GM19240 (cell line): ENCODE results near the gene ST3GAL2.
A peak's percentile ranks its signal among the peaks of the same experiment; 100 is the strongest.

Experiments used
- DNase-seq: peaks from one replicate; pipeline ENCODE4 v3.0.0; 2011; ENCODE audit warnings: low spot score; ENCODE audit not compliant: insufficient read length

The ST3GAL2 gene

GRCh38 chr16:70438969-70439862 is at the start of gene ST3GAL2:
TSS of gene ST3GAL2 (minus strand) at chr16:70439100. CDS start at chr16:70398530, 40,570 bp downstream.
- peak; percentile 86 for DNase-seq

DNA sequence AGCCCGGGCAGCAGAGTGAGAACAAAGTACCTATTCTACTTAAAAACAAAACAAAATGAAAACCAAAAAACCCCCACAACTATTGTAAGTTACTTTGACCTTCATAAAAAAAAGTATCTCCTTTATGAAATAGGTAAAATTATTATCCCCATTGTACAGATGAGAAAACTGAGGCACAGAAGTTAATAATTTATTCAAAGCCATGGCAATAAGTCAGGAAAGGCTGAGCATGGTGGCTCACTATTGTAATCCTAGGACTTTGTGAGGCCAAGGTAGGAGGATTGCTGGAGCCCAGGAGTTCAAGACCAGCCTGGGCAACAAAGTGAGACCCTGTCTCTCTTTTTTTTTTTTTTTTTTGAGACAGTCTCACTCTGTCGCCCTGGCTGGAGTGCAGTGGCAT is 46.0 kb upstream of the ST3GAL2 start:
- no peak for DNase-seq

DNA sequence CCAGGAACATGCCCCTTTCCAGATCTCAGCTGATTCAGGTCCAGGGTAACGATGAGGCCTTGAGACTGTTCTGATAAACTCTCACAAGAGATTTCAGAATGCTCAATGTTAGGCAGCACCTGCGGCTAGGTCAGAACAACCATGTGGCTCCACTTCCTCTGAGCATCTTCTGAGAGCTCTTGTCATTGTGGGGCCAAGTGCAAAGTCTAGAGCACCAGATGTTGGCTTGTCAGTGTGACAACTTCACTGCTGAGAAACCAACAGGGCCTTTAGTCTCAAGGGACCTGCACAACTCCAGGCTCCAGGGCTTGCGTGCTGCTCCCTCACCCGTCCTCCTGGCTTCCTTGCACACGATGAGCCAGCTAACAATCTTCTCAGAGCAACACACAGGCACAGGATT is 44.5 kb upstream of the ST3GAL2 start:
- DNase-seq: no peak

DNA sequence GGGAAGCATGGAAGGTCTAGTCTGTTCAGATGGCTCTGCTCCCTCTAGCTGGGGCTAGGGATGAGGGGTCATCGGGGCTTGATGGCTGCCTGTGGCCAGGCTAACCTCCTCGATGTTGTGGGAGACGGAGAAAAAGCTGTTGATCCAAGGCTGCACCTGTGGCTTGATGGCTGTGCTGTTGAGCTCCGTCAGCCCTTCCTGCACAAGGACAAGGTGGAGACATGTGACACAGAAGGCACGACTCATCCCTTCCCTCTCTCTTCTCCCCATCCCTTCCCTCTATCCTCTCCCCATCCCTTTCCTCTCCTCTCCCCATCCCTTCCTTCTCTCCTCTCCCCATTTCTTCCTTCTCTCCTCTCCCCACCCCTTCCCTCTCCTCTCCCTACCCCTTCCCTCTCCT is 43.7 kb upstream of the ST3GAL2 start:
- DNase-seq: no peak

GRCh38 chr16:70481929-70482536 is 43.1 kb upstream of the ST3GAL2 start:
- DNase-seq: no peak

DNA sequence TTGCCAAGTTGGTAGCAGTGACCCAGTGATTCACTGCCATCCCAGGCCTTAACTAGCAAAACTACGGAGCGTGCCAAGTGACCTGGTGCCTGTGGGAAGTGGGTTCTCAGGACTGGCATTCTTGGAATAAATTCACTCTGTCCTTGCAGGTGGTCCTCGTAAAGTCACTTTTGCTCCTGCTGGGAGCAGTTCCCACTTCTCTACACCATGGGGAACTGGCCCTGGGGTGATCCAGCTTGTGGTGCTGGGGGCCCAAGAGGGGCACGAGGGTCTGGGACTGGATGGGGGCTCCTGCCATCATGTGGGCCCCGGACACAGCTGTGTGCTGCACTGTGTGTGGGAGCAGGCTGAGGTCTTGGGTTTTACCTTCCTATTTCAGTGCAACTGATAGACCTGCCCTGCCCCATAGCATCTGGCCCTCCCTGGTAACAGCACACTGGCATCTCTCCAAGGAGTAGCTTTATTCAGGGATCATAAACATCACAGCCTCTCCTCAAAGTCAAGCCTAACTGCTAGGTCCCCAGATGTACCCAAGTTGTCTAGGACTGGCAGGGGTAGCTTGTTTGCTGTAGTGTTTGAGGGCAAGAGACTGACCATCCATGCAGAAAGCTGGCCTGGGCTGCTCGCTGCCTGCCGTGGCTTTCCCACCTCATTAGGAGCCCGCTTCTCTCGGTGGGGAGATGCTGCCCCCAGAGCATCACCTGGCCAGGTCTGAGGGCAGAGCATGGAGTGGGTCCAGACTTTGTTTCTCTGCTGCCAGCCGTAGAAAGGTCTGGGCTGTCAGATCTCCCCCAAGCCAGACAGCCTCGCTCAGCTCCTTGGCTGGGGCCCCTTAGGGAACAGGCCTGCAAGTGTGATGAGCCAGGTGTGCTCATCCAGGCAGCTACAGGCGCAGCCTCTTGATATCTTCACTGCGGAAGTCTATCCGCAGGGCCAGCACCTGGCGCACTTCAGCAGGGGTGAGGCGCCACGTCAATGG is 41.5 kb upstream of the ST3GAL2 start:
- no peak for DNase-seq

- DNase-seq: no peak
Observed at GRCh38 chr16:70478912-70479341, 40.0 kb upstream of the ST3GAL2 start.

DNA sequence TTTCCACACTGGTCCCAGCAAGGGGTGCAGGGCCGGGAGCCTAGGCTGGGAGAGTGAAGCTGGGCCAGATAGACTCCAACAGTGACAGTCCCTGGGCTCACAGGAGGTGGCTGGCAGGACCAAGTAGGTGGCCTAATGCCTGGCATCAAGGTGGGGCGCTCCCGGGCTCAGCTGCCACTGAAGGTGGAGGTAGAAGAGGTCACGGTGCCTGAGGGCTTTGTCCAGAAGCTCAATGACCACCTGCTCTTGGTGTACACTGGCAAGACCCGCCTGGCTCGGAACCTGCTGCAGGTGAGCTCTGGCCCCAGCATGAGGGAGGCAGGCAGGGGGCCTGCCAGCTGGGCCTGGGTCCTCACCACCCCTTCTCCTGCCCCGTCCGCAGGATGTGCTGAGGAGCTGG is 39.3 kb upstream of the ST3GAL2 start:
- no peak for DNase-seq

- DNase-seq: peak; percentile 98
Observed at GRCh38 chr16:70476272-70477020, 37.5 kb upstream of the ST3GAL2 start.

DNA sequence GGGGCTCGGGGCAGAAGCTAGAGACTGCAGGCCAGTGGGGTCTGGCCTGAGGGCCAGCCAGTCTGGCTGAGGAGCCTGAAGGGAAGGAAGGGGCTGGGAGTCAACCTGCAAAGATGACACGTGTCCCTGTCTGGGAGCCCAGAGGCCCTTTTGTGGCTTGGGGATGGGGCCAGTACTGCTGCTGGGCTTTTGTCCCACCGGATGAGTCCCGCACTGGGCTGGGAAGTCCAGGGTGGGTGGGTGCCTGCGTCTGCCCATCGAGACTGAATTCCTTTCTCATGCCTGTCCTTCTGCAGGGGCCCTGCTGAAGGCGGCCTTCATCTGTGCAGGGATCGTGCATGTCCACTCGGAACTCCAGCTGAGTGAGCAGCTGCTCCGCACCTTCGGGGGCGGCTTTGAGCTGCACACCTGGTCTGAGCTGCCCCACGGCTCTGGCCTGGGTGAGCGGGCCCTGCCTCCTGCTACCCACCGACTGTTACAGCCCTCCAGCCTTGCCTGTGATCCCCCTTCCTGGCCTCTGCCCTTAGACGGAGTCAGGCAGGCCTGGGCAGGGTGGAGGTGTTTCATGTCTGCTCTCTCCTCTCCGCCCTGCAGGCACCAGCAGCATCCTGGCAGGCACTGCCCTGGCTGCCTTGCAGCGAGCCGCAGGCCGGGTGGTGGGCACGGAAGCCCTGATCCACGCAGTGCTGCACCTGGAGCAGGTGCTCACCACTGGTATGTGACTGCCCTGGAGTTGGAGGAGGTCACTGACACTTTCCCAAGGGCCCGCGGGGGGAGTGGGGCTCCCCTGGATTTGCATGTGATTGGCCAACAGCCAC is 36.4 kb upstream of the ST3GAL2 start:
- no peak for DNase-seq

DNA sequence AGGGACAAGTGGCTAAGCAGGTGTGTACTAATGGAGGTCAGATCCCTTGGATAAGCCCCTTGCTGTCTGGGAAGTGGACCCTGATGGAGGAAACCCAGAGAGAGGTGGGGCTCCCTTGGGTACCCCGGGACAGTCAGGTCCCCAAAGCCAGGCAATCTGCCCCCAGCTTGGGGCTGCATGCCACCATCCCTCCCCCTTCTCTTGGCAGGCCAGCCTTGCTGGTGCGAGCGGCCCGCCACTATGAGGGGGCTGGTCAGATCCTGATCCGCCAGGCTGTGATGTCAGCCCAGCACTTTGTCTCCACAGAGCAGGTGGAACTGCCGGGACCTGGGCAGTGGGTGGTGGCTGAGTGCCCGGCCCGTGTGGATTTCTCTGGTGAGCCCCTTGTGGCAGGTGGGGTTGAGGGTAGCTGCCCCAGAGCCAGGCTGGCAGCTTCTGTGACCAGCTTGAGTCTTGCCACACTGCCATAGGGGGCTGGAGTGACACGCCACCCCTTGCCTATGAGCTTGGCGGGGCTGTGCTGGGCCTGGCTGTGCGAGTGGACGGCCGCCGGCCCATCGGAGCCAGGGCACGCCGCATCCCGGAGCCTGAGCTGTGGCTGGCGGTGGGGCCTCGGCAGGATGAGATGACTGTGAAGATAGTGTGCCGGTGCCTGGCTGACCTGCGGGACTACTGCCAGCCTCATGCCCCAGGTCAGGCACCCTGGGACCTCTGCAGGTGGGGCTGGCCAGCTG is 35.6 kb upstream of the ST3GAL2 start:
- no peak for DNase-seq

GRCh38 chr16:70473446-70474319 is 34.8 kb upstream of the ST3GAL2 start:
- DNase-seq: no peak

- DNase-seq: no peak
Observed at GRCh38 chr16:70472786-70473433, 34.0 kb upstream of the ST3GAL2 start.

- no peak for DNase-seq
Observed at GRCh38 chr16:70470927-70471341, 32.0 kb upstream of the ST3GAL2 start.

DNA sequence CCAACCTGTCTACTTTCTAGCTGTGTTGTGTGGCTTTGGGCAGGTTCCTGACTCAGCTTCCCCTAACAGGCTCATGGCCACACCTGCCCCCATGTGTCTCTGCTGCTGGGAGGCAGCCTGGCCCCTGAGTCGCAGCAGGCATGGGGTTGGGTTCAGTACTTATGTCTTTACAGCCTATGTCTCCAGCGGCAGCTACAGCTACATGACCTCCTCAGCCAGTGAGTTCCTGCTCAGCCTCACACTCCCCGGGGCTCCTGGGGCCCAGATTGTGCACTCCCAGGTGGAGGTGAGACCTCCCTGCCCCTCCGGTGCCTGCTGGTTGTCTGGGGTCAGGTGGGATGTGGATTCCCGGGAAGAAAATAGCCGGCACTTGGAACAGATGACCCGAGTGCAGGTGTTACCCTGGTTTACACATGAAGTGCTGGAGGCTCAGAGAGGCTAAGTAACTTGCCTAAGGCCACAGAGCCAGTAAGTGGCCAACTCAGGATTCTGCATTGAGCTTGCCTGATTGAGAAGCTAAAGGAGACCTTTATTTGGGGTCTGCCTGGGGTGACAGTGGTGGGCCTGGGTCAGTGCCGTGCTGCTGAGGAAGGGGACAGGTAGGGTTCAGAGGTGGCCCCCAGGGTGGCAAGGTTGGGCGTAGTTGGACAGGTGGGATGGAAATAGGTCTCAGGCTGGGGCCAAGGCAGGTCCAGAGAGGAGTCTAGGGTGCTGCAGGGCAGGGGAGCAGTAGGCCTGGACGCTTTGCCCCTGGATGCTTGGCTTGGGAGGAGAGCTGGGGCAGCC is 31.4 kb upstream of the ST3GAL2 start:
- DNase-seq: no peak

- no peak for DNase-seq
Observed at GRCh38 chr16:70468776-70469525, 30.1 kb upstream of the ST3GAL2 start.
